BJ (cell line): ENCODE data around the gene UNK. TPM values are rescaled to one million over a fixed set of nuclear protein-coding genes. Genes with fewer than 3 reads are reported as not detected.

ENCODE experiments used
- CTCF ChIA-PET: fragments of 350-600 bp; formaldehyde crosslinking; extraction: SDS; loops from one replicate; lab custom pipeline; 2021; ENCODE audit warnings: antibody characterized with exemption, inconsistent platforms; lab: Yijun Ruan, JAX
- POLR2A ChIA-PET: fragments of 300-600 bp; sonication (Branson Sonifier 250); formaldehyde crosslinking; extraction: SDS; loops from one replicate; lab custom pipeline; 2021; ENCODE audit warnings: antibody characterized with exemption; lab: Charles Lee
- DNase-seq: peaks from one replicate; pipeline ENCODE4 v3.0.0-alpha.2; 2011; ENCODE audit warnings: low read depth
- H3K27me3 ChIP-seq: 2 replicates; pipeline ENCODE4 v1.6.0; 2011; ENCODE audit warnings: low read length; ENCODE audit not compliant: control insufficient read depth, insufficient read depth
- H3K36me3 ChIP-seq: 2 replicates; pipeline ENCODE4 v1.5.1; 2011; ENCODE audit warnings: low read length; ENCODE audit not compliant: control insufficient read depth, insufficient read depth
- H3K4me3 ChIP-seq: 2 replicates; pipeline ENCODE4 v1.5.1; 2011; ENCODE audit warnings: low read depth, mild to moderate bottlenecking, control low read depth, low read length
- polyA plus RNA-seq: library from polyadenylated mRNA; depleted of rRNA; stranded (reverse); fragments of >200 nt; gene quantifications from 2 replicates; pipeline ENCODE4 v1.2.3, GENCODE V29; 2011
- TF ChIP-seq, protein P1 (sequence below): IDR thresholded peaks from 2 replicates; pipeline ENCODE4 v1.5.1; 2011; ENCODE audit warnings: low read depth, mild to moderate bottlenecking, control low read depth, inconsistent platforms, low read length, moderate library complexity; ENCODE audit not compliant: insufficient read depth

Gene UNK
- polyA plus RNA-seq, 1 experiment: 7.2 TPM

DNA sequence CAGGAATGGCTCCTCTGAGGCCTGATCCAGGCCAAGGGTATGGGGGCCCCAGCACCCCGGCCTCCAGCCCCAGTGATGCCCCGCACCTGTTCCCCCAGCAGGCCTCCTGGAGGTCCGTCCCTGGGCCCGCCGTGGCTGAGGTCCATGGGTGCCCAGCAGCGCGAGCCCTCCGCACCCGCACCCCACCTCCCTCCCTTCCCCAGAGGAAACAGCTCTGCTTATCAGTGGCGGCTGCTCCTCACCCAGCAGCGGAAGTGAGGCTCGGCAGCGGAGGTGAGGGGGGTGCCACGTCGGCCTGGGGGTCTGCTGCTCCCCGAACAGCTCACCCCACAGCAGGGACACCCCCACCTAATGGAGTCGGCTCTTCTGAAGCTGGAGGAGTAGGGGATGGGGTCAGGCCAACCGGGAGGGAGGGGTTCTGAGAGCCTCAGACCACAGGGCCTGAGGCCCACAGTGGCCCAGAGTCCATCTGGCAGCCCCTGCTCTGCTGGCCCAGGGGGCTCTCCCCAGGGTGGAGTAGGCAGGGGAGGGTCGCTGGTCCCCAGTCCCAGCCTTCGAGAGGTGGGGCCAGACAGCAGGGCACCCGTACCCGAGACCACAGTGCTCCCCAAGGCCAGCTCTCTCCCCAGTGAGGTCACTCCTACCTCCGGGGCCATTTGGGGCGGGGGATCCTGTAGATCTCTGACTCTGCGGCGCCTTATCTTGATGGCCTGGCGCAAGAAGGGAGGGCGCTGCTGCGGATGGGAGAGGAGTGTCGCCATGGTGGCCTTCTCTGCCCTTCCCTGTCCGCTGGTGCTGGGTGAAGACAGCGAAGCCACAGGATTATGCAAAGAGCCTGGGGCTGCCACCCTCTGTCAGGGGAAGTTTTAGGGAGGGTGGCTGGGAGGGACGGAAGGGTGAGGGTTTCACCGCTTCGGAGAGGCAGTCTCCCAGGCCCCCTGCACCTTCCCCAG is 59.2 kb downstream of the UNK start, which contains the start of gene UNC13D:
Gene UNC13D (minus strand): TSS at position 828 of the 953 bp plus-strand sequence. CDS start 67 bp downstream, at position 761.
- H3K36me3 ChIP-seq: peaks cover 18% of the 10 kb centered on the region
- DNase-seq: no peak
- TF ChIP-seq, protein P1, sequence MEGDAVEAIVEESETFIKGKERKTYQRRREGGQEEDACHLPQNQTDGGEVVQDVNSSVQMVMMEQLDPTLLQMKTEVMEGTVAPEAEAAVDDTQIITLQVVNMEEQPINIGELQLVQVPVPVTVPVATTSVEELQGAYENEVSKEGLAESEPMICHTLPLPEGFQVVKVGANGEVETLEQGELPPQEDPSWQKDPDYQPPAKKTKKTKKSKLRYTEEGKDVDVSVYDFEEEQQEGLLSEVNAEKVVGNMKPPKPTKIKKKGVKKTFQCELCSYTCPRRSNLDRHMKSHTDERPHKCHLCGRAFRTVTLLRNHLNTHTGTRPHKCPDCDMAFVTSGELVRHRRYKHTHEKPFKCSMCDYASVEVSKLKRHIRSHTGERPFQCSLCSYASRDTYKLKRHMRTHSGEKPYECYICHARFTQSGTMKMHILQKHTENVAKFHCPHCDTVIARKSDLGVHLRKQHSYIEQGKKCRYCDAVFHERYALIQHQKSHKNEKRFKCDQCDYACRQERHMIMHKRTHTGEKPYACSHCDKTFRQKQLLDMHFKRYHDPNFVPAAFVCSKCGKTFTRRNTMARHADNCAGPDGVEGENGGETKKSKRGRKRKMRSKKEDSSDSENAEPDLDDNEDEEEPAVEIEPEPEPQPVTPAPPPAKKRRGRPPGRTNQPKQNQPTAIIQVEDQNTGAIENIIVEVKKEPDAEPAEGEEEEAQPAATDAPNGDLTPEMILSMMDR: no peak
- POLR2A ChIA-PET: interaction anchor here (1.2 kb wide), 1 partner anchor 11 kb away, joined by 14 read pairs; the partner anchor contains the start of gene WBP2
- no peak within 1 kb of the TSS for H3K4me3 ChIP-seq
- CTCF ChIA-PET: interaction anchor here (1.0 to 3.6 kb wide), 8 partner anchors 8 to 18 kb away, joined by 3 to 19 read pairs (median 6); partner anchors contain the start of gene WBP2
- no peaks in the 10 kb centered on the region for H3K27me3 ChIP-seq

- Histone ChIP-seq H3K27me3 (no peaks in the 10 kb centered on the region), H3K36me3 (peaks cover 22% of the 10 kb centered on the region), H3K4me3 (no peak overlapping the region)
- ChIA-PET POLR2A (interaction anchor here (1.2 kb wide), 1 partner anchor 11 kb away, joined by 14 read pairs; the partner anchor contains the start of gene WBP2), CTCF (interaction anchor here (0.7 to 3.6 kb wide), 11 partner anchors 8 to 91 kb away, joined by 3 to 19 read pairs (median 5); partner anchors contain the start of genes GALK1 and WBP2)
- TF ChIP-seq, protein P1: no peak
- no peak for DNase-seq
These were observed 60.0 kb downstream of the UNK start for GRCh38 chr17:75844530-75845057.

GRCh38 chr17:75845058-75845711 is 60.6 kb downstream of the UNK start:
- TF ChIP-seq, protein P1: peak; percentile 77
- Histone ChIP-seq H3K36me3 (peaks cover 22% of the 10 kb centered on the region), H3K27me3 (no peaks in the 10 kb centered on the region), H3K4me3 (no peak overlapping the region)
- DNase-seq: no peak
- POLR2A ChIA-PET: no interaction called here
- CTCF ChIA-PET: interaction anchor here (0.7 to 3.6 kb wide), 15 partner anchors 8 to 91 kb away, joined by 3 to 20 read pairs (median 4); partner anchors contain the start of genes GALK1, TRIM65 and WBP2

DNA sequence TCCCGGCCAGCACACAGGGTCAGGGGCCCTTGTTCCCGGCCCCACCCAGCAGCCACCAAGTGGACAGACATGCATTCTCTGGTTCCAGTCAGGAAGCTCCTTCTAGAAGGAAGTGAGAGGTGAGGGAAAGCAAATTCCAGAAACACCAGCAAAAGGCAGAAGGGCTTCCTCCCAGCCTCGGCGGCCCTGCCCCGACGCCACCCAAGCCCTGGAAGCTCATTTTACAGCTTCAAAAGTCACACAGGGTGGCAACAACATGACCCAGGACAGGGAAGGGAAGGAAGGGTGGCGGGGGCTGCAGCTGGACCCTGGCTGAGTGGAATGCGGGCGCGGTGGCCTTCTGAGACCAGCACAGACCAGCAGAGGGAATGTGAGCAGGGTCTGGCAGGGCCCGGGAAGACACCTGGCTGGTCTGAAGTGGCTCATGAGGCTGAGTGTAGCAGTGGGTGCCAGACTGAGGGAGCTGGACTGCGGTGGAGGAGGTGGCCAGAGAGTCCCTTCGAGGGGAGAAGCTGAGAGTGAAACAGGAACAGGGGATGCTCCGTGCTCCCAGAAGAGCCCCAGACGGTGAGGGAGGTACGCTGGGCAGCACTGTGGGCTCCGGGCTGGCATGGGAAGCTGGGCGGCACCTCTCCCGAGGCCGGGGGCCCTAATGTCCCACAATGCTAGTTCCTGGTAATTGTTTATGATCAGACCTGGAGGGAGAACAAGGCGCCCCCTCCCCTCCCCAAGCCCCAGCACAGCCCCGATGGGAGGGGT is 61.5 kb downstream of the UNK start:
- TF ChIP-seq, protein P1: no peak
- DNase-seq: no peak

More for the DNA sequence above, 61.5 kb downstream of the UNK start:
- H3K4me3 ChIP-seq: no peak overlapping the region
- ChIA-PET POLR2A (no interaction called here), CTCF (interaction anchor here (0.6 to 3.6 kb wide), 15 partner anchors 9 to 92 kb away, joined by 3 to 20 read pairs (median 4); partner anchors contain the start of genes GALK1, TRIM65 and WBP2)
- H3K36me3 ChIP-seq: peaks cover 25% of the 10 kb centered on the region
- H3K27me3 ChIP-seq: no peaks in the 10 kb centered on the region
